H9 (cell line): ENCODE data around the gene TNNI3. TPM values are rescaled to one million over a fixed set of nuclear protein-coding genes. Genes with fewer than 3 reads are reported as not detected.

ENCODE experiments used
- DNase-seq: peaks from one replicate; pipeline ENCODE4 v3.0.0-alpha.2; 2017
- H2AFZ ChIP-seq: one replicate; pipeline ENCODE4 v1.6.1; 2013; ENCODE audit warnings: mild to moderate bottlenecking, low read length, control low read depth, moderate library complexity
- H2AK5ac ChIP-seq: 2 replicates; pipeline ENCODE4 v1.6.1; 2013; ENCODE audit warnings: low read length, control low read depth, mixed read lengths; ENCODE audit not compliant: insufficient read length
- H2BK120ac ChIP-seq: one replicate; pipeline ENCODE4 v1.6.1; 2013; ENCODE audit warnings: low read depth, mild to moderate bottlenecking, low read length, control low read depth, inconsistent platforms; ENCODE audit not compliant: poor library complexity, severe bottlenecking
- H2BK12ac ChIP-seq: 2 replicates; pipeline ENCODE4 v1.6.1; 2013; ENCODE audit warnings: low read length, control low read depth, mixed read lengths, low read depth; ENCODE audit not compliant: insufficient read length
- H2BK15ac ChIP-seq: 2 replicates; pipeline ENCODE4 v1.6.1; 2013; ENCODE audit warnings: low read depth, low read length, control low read depth
- H2BK20ac ChIP-seq: one replicate; pipeline ENCODE4 v1.6.1; 2013; ENCODE audit warnings: low read depth, mild to moderate bottlenecking, low read length, control low read depth, inconsistent platforms; ENCODE audit not compliant: poor library complexity, severe bottlenecking
- H2BK5ac ChIP-seq: 2 replicates; pipeline ENCODE4 v1.6.1; 2013; ENCODE audit warnings: low read length, control low read depth, mixed read lengths; ENCODE audit not compliant: insufficient read length
- H3K14ac ChIP-seq: 2 replicates; pipeline ENCODE4 v1.6.1; 2013; ENCODE audit warnings: low read length, control low read depth; ENCODE audit not compliant: insufficient read depth
- H3K18ac ChIP-seq: 2 replicates; pipeline ENCODE4 v1.6.1; 2013; ENCODE audit warnings: low read depth, mild to moderate bottlenecking, mixed read lengths, low read length, control low read depth; ENCODE audit not compliant: insufficient read length
- H3K23ac ChIP-seq: 2 replicates; pipeline ENCODE4 v1.6.1; 2013; ENCODE audit warnings: low read length, control low read depth, mixed read lengths, low read depth; ENCODE audit not compliant: insufficient read length
- H3K23me2 ChIP-seq: 2 replicates; pipeline ENCODE4 v1.6.1; 2013; ENCODE audit warnings: low read depth, mild to moderate bottlenecking, mixed read lengths, low read length, control low read depth; ENCODE audit not compliant: insufficient read length, poor library complexity, severe bottlenecking
- H3K27ac ChIP-seq: 2 replicates; pipeline ENCODE4 v1.5.1; 2013; ENCODE audit warnings: low read length, control low read depth, mixed read lengths, low read depth; ENCODE audit not compliant: insufficient read length
- H3K27me3 ChIP-seq: 2 replicates; pipeline ENCODE4 v1.6.1; 2013; ENCODE audit warnings: low read length, control low read depth, inconsistent platforms; ENCODE audit not compliant: insufficient read depth
- H3K4ac ChIP-seq: 2 replicates; pipeline ENCODE4 v1.6.1; 2013; ENCODE audit warnings: low read depth, mild to moderate bottlenecking, control low read depth, inconsistent platforms, low read length, moderate library complexity
- H3K4me1 ChIP-seq: 2 replicates; pipeline ENCODE4 v1.6.1; 2013; ENCODE audit warnings: low read length, control low read depth, inconsistent platforms; ENCODE audit not compliant: insufficient read depth
- H3K4me2 ChIP-seq: 2 replicates; pipeline ENCODE4 v1.6.1; 2013; ENCODE audit warnings: low read length, control low read depth, mixed read lengths; ENCODE audit not compliant: insufficient read length, insufficient read depth
- H3K56ac ChIP-seq: 2 replicates; pipeline ENCODE4 v1.6.1; 2013; ENCODE audit warnings: low read depth, mild to moderate bottlenecking, mixed read lengths, low read length, control low read depth; ENCODE audit not compliant: insufficient read length
- H3K79me1 ChIP-seq: 2 replicates; pipeline ENCODE4 v1.6.1; 2013; ENCODE audit warnings: low read depth, mild to moderate bottlenecking, moderate library complexity, low read length, control low read depth, inconsistent platforms; ENCODE audit not compliant: insufficient read depth, poor library complexity, severe bottlenecking
- H3K79me2 ChIP-seq: 2 replicates; pipeline ENCODE4 v1.6.1; 2013; ENCODE audit warnings: low read length, control low read depth, inconsistent platforms; ENCODE audit not compliant: insufficient read depth
- H3K9ac ChIP-seq: 2 replicates; pipeline ENCODE4 v1.6.1; 2013; ENCODE audit warnings: low read length, control low read depth, mixed read lengths; ENCODE audit not compliant: insufficient read length; ENCODE audit errors: extremely low read depth
- H3K9me3 ChIP-seq: one replicate; pipeline ENCODE4 v1.6.1; 2013; ENCODE audit warnings: low read depth, low read length, inconsistent platforms; ENCODE audit not compliant: control insufficient read depth
- H3T11ph ChIP-seq: one replicate; pipeline ENCODE4 v1.6.1; 2013; ENCODE audit warnings: mild to moderate bottlenecking, low read length, control low read depth, inconsistent platforms
- H4K20me1 ChIP-seq: one replicate; pipeline ENCODE4 v1.6.1; 2013; ENCODE audit not compliant: control insufficient read depth, insufficient read length, insufficient read depth
- H4K5ac ChIP-seq: 2 replicates; pipeline ENCODE4 v1.6.1; 2013; ENCODE audit warnings: low read depth, mild to moderate bottlenecking, mixed read lengths, low read length, control low read depth; ENCODE audit not compliant: insufficient read length
- H4K8ac ChIP-seq: replicated peaks from 2 replicates; pipeline ENCODE4 v1.6.1; 2013; ENCODE audit warnings: low read length, control low read depth, mixed read lengths, low read depth; ENCODE audit not compliant: insufficient read length
- H4K91ac ChIP-seq: 2 replicates; pipeline ENCODE4 v1.6.1; 2013; ENCODE audit warnings: low read depth, mild to moderate bottlenecking, moderate library complexity, mixed read lengths, low read length, control low read depth; ENCODE audit not compliant: insufficient read length
- H3K27ac Mint-ChIP-seq, 3 experiments: 2 replicates in 2 of 3; 3 replicates in 1 of 3; pipeline ENCODE4 v1.8.0; 2020 to 2021; ENCODE audit warnings: mixed read lengths in 3 of 3, mild to moderate bottlenecking in 1 of 3, moderate library complexity in 1 of 3
- H3K27me3 Mint-ChIP-seq: 2 replicates; pipeline ENCODE4 v1.8.0; 2021; ENCODE audit warnings: low read depth, mild to moderate bottlenecking, moderate library complexity, mixed read lengths
- H3K36me3 Mint-ChIP-seq, 3 experiments: 2 replicates in 2 of 3; 3 replicates in 1 of 3; pipeline ENCODE4 v1.8.0; 2020 to 2021; ENCODE audit warnings: low read depth in 3 of 3, mixed read lengths in 3 of 3; ENCODE audit not compliant: insufficient read depth in 1 of 3
- H3K4me1 Mint-ChIP-seq, 2 experiments: 2 replicates each; pipeline ENCODE4 v1.8.0; 2020; ENCODE audit warnings: mixed read lengths in 2 of 2
- H3K4me3 Mint-ChIP-seq, 2 experiments: 2 replicates in 1 of 2; 3 replicates in 1 of 2; pipeline ENCODE4 v1.8.0; 2020 to 2021; ENCODE audit warnings: mild to moderate bottlenecking in 2 of 2, mixed read lengths in 2 of 2, moderate library complexity in 1 of 2
- H3K9me3 Mint-ChIP-seq, 2 experiments: 2 replicates in 1 of 2; 3 replicates in 1 of 2; pipeline ENCODE4 v1.8.0; 2020; ENCODE audit warnings: mild to moderate bottlenecking in 2 of 2, mixed read lengths in 2 of 2, moderate library complexity in 1 of 2
- CTCF ChIP-seq: fragments of 200-600 bp; sonication (generic); conservative IDR thresholded peaks from 3 replicates; pipeline ENCODE4 v1.8.0; 2021; ENCODE audit warnings: antibody characterized with exemption, mild to moderate bottlenecking
- WGBS: extraction: QIAGEN DNeasy Blood & Tissue Kit; methylation state at CpG from one replicate; pipeline ENCODE4 v1.1.7; 2013; ENCODE audit warnings: missing lambda C conversion rate, low lambda C conversion rate, mixed read lengths; ENCODE audit not compliant: insufficient read length; ENCODE audit errors: extremely low coverage; 5-methylcytosine and 5-hydroxymethylcytosine counted together
- total RNA-seq: library from RNA; stranded (reverse); gene quantifications from 2 replicates; pipeline ENCODE4 v1.2.1, GENCODE V29; 2021

TNNI3 gene
- total RNA-seq, 1 experiment from 2014 or later, result 36.9 TPM

GRCh38 chr19:55196803-55197202 lies 39.3 kb upstream of the TNNI3 start:
- H3K36me3 Mint-ChIP-seq, result no peaks in the 10 kb centered on the region
- H3K9ac ChIP-seq, result no peak overlapping the region
- no peak overlapping the region for H3K4me3 Mint-ChIP-seq
- no peaks in the 10 kb centered on the region for H3K9me3 ChIP-seq
- H3K23me2 ChIP-seq, result no peaks in the 10 kb centered on the region
- no peak overlapping the region for H3K4me2 ChIP-seq
- peak overlapping the region; percentile 44 for H3K18ac ChIP-seq
- no peak overlapping the region for H3K27ac ChIP-seq
- H3K4me1 ChIP-seq, result no peaks in the 10 kb centered on the region
- no peak overlapping the region for H4K5ac ChIP-seq
- H3T11ph ChIP-seq, result no peak overlapping the region
- no peak for DNase-seq
- TF ChIP-seq CTCF, result no peak
- H3K23ac ChIP-seq, result no peak overlapping the region
- H3K27me3 ChIP-seq, result no peaks in the 10 kb centered on the region
- H2AK5ac ChIP-seq, result no peak overlapping the region
- no peak overlapping the region for H3K27ac Mint-ChIP-seq
- no peak overlapping the region for H3K4ac ChIP-seq
- no peak overlapping the region for H2BK120ac ChIP-seq
- H2BK15ac ChIP-seq, result no peak overlapping the region
- H2BK20ac ChIP-seq, result no peak overlapping the region
- H3K79me2 ChIP-seq, result no peaks in the 10 kb centered on the region
- H2AFZ ChIP-seq, result no peak overlapping the region
- no peak overlapping the region for H3K56ac ChIP-seq
- H4K8ac ChIP-seq, result no peak overlapping the region
- H3K27me3 Mint-ChIP-seq, result peaks cover 42% of the 10 kb centered on the region
- WGBS, result no CpG with 5 or more reads among the region's 10 CpGs
- no peak overlapping the region for H2BK12ac ChIP-seq
- H3K14ac ChIP-seq, result no peak overlapping the region
- no peaks in the 10 kb centered on the region; a peak in 3 of 5 replicates for H3K9me3 Mint-ChIP-seq
- H4K91ac ChIP-seq, result no peak overlapping the region
- H3K79me1 ChIP-seq, result no peaks in the 10 kb centered on the region
- H4K20me1 ChIP-seq, result no peaks in the 10 kb centered on the region
- peaks cover 0 to 2% of the 10 kb centered on the region in 2 experiments; a peak in 1 of 4 replicates for H3K4me1 Mint-ChIP-seq
- no peak overlapping the region for H2BK5ac ChIP-seq
